PFSK-1 (cell line): ENCODE measurements around the gene EYA2.

ENCODE experiments used
- POLR2AphosphoS5 ChIP-seq: IDR thresholded peaks from 2 replicates; pipeline ENCODE4 v1.6.1; 2012; ENCODE audit warnings: low read depth, mild to moderate bottlenecking, control low read depth, low read length, moderate library complexity
- REST ChIP-seq, 2 experiments: IDR thresholded peaks; 2 replicates each; pipeline versions ENCODE4 v1.6.1 to v1.8.0; 2011 to 2012; ENCODE audit warnings: low read depth in 2 of 2, low read length in 2 of 2, control low read depth in 1 of 2, inconsistent platforms in 1 of 2, mild to moderate bottlenecking in 1 of 2, moderate library complexity in 1 of 2; ENCODE audit not compliant: insufficient read depth in 1 of 2

- TF ChIP-seq POLR2AphosphoS5: no peak
- TF ChIP-seq REST (IDR thresholded peaks at IDR 0.05; ENCODE audit: insufficient read depth in 1 of 2, low read depth in 2 of 2, low read length in 2 of 2): no peak
Observed at GRCh38 chr20:47061549-47061948, 166.9 kb downstream of the EYA2 start.
